GM21381 (cell line): ENCODE measurements around the gene C2CD4D.
"Not testable (repeated sequence)": the region's sequence is repeated elsewhere in the genome, so short reads cannot be mapped to it uniquely, and the experiment has no call there.

Experiments
- ATAC-seq: cut with Tn5 transposase; IDR thresholded peaks from one replicate; pipeline ENCODE4 v1.9.1; 2021; ENCODE audit warnings: mild to moderate bottlenecking, moderate library complexity; ENCODE audit not compliant: unreplicated experiment

The C2CD4D gene

GRCh38 chr1:151858886-151859665 lies 19.5 kb upstream of the C2CD4D start:
- ATAC-seq: no peak

- ATAC-seq: no peak
Measured at GRCh38 chr1:151858030-151858746, 18.6 kb upstream of the C2CD4D start.

GRCh38 chr1:151855933-151856332 lies 16.3 kb upstream of the C2CD4D start:
- ATAC-seq: no peak

- ATAC-seq: not testable (repeated sequence)
Measured at GRCh38 chr1:151855516-151855915, 15.9 kb upstream of the C2CD4D start.

GRCh38 chr1:151854658-151855057 lies 15.0 kb upstream of the C2CD4D start:
- ATAC-seq: no peak

- ATAC-seq: no peak
Measured at GRCh38 chr1:151853411-151853943, 13.9 kb upstream of the C2CD4D start, which contains the start of gene THEM5. Gene THEM5 (minus strand): TSS chr1:151853712. CDS start chr1:151853565, 147 bp downstream.

- ATAC-seq: no peak
Measured at GRCh38 chr1:151852733-151853132, 13.1 kb upstream of the C2CD4D start.

- no peak for ATAC-seq
Measured at GRCh38 chr1:151851886-151852285, 12.3 kb upstream of the C2CD4D start.

- ATAC-seq: no peak
Measured at GRCh38 chr1:151849871-151850270, 10.3 kb upstream of the C2CD4D start.

GRCh38 chr1:151849126-151849525 lies 9.5 kb upstream of the C2CD4D start:
- no peak for ATAC-seq

- ATAC-seq: no peak
Measured at GRCh38 chr1:151847867-151848596, 8.4 kb upstream of the C2CD4D start.

GRCh38 chr1:151846686-151847237 lies 7.1 kb upstream of the C2CD4D start:
- ATAC-seq: no peak

GRCh38 chr1:151846062-151846568 lies 6.5 kb upstream of the C2CD4D start:
- ATAC-seq: no peak

GRCh38 chr1:151843398-151843797 lies 3.8 kb upstream of the C2CD4D start:
- ATAC-seq: no peak

- ATAC-seq: no peak
Measured at GRCh38 chr1:151841141-151841540, 1.5 kb upstream of the C2CD4D start.

- ATAC-seq: no peak
Measured at GRCh38 chr1:151840421-151840820, 801 bp upstream of the C2CD4D start.

GRCh38 chr1:151839082-151839412 lies 573 bp downstream of the C2CD4D start:
- ATAC-seq: no peak

GRCh38 chr1:151838222-151839081 lies 1.2 kb downstream of the C2CD4D start:
- ATAC-seq: no peak

GRCh38 chr1:151837884-151838221 lies 1.8 kb downstream of the C2CD4D start:
- ATAC-seq: no peak

- ATAC-seq: no peak
Measured at GRCh38 chr1:151837197-151837596, 2.4 kb downstream of the C2CD4D start.
